OCI-LY1 (cell line): ENCODE measurements around the gene SCPEP1.
"Not testable (repeated sequence)": the region's sequence is repeated elsewhere in the genome, so short reads cannot be mapped to it uniquely, and the experiment has no call there.

Source experiments
- H2AFZ ChIP-seq: fragments of 200-600 bp; sonication (generic), shearing (Covaris generic); 2 replicates; pipeline ENCODE4 v1.6.0; 2014; ENCODE audit warnings: antibody characterized with exemption, mild to moderate bottlenecking, low read length
- H3F3A ChIP-seq: fragments of 200-600 bp; sonication (generic), shearing (Covaris generic); 2 replicates; pipeline ENCODE4 v1.6.0; 2014; ENCODE audit warnings: mild to moderate bottlenecking, antibody characterized with exemption, low read length, moderate library complexity; ENCODE audit not compliant: insufficient read depth
- H3K27ac ChIP-seq: fragments of 200-600 bp; sonication (generic); 2 replicates; pipeline ENCODE4 v1.5.1; 2014; ENCODE audit warnings: low read length, mixed run types, mild to moderate bottlenecking, low read depth; ENCODE audit not compliant: poor library complexity, severe bottlenecking
- H3K27me3 ChIP-seq: fragments of 200-600 bp; sonication (generic); 2 replicates; pipeline ENCODE4 v1.6.0; 2014; ENCODE audit warnings: antibody characterized with exemption, mild to moderate bottlenecking, low read length, moderate library complexity; ENCODE audit not compliant: insufficient read depth
- H3K36me3 ChIP-seq: fragments of 200-600 bp; sonication (generic); 2 replicates; pipeline ENCODE4 v1.6.1; 2014; ENCODE audit warnings: mild to moderate bottlenecking, antibody characterized with exemption, low read length, moderate library complexity, mixed read lengths; ENCODE audit not compliant: insufficient read depth
- H3K4me1 ChIP-seq: fragments of 200-600 bp; sonication (generic); 2 replicates; pipeline ENCODE4 v1.5.1; 2014; ENCODE audit warnings: mild to moderate bottlenecking, low read length, moderate library complexity; ENCODE audit not compliant: insufficient read depth, severe bottlenecking
- H3K4me2 ChIP-seq: fragments of 200-600 bp; sonication (generic), shearing (Covaris generic); 2 replicates; pipeline ENCODE4 v1.6.1; 2014; ENCODE audit warnings: low read length
- H3K4me3 ChIP-seq: fragments of 200-600 bp; sonication (generic); 2 replicates; pipeline ENCODE4 v1.5.1; 2014; ENCODE audit warnings: low read length, low read depth, mild to moderate bottlenecking, mixed read lengths; ENCODE audit not compliant: poor library complexity, severe bottlenecking
- H3K79me2 ChIP-seq: fragments of 200-600 bp; shearing (Covaris generic); 2 replicates; pipeline ENCODE4 v1.6.1; 2016; ENCODE audit warnings: mixed run types, low read length, mixed read lengths; ENCODE audit not compliant: insufficient read depth
- H3K9ac ChIP-seq: fragments of 200-600 bp; sonication (generic), shearing (Covaris generic); 2 replicates; pipeline ENCODE4 v1.6.1; 2014; ENCODE audit warnings: mild to moderate bottlenecking, low read length, mixed read lengths
- H3K9me2 ChIP-seq: fragments of 200-600 bp; sonication (generic), shearing (Covaris generic); 2 replicates; pipeline ENCODE4 v1.6.1; 2014; ENCODE audit warnings: low read depth, mild to moderate bottlenecking, low read length, mixed read lengths
- H3K9me3 ChIP-seq: fragments of 200-600 bp; shearing (Covaris generic); 2 replicates; pipeline ENCODE4 v1.6.1; 2014; ENCODE audit warnings: low read length, mixed read lengths
- H4K20me1 ChIP-seq: fragments of 200-600 bp; sonication (generic), shearing (Covaris generic); 2 replicates; pipeline ENCODE4 v1.6.0; 2016; ENCODE audit warnings: mild to moderate bottlenecking, low read length; ENCODE audit not compliant: insufficient read depth
- EZH2 ChIP-seq: fragments of 200-600 bp; sonication (generic), shearing (Covaris generic); IDR thresholded peaks from 2 replicates; pipeline ENCODE4 v1.8.0; 2017; ENCODE audit warnings: borderline replicate concordance, mixed run types, mild to moderate bottlenecking, antibody characterized with exemption, low read length, moderate library complexity, mixed read lengths
- TF ChIP-seq, protein P1 (sequence below): fragments of 200-600 bp; sonication (generic), shearing (Covaris generic); IDR thresholded peaks from 2 replicates; pipeline ENCODE4 v1.5.1; 2017; ENCODE audit warnings: mild to moderate bottlenecking, antibody characterized with exemption, low read length, moderate library complexity, mixed read lengths

The SCPEP1 gene

DNA sequence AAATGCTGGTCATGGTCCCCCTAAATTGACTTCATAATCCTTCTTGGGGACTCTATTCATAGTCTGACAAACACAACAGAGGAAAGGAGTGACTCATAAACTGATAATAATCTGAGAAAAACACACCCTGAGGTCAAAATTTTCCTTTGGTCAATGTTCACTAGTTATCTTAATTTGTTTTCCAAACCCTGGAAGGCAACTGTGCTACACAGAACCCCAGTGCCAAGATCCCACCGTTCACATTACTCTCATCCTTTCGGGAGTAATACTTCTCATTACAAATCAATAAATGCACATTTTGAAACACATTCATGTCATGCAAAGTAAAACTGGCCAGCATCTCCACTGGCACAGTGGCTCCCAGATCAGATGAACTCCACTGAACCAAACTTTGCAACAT lies 40.2 kb upstream of the SCPEP1 start:
- H2AFZ ChIP-seq: no peak overlapping the region
- TF ChIP-seq, protein P1, sequence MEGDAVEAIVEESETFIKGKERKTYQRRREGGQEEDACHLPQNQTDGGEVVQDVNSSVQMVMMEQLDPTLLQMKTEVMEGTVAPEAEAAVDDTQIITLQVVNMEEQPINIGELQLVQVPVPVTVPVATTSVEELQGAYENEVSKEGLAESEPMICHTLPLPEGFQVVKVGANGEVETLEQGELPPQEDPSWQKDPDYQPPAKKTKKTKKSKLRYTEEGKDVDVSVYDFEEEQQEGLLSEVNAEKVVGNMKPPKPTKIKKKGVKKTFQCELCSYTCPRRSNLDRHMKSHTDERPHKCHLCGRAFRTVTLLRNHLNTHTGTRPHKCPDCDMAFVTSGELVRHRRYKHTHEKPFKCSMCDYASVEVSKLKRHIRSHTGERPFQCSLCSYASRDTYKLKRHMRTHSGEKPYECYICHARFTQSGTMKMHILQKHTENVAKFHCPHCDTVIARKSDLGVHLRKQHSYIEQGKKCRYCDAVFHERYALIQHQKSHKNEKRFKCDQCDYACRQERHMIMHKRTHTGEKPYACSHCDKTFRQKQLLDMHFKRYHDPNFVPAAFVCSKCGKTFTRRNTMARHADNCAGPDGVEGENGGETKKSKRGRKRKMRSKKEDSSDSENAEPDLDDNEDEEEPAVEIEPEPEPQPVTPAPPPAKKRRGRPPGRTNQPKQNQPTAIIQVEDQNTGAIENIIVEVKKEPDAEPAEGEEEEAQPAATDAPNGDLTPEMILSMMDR: no peak
- no peak for TF ChIP-seq EZH2
- no peaks in the 10 kb centered on the region for H3K79me2 ChIP-seq
- no peak overlapping the region for H3K27ac ChIP-seq
- no peaks in the 10 kb centered on the region for H4K20me1 ChIP-seq
- no peaks in the 10 kb centered on the region for H3K9me3 ChIP-seq
- H3K9me2 ChIP-seq: no peaks in the 10 kb centered on the region
- H3K4me3 ChIP-seq: no peak overlapping the region
- no peaks in the 10 kb centered on the region for H3K4me1 ChIP-seq
- no peak overlapping the region for H3K4me2 ChIP-seq
- no peaks in the 10 kb centered on the region for H3K27me3 ChIP-seq
- H3F3A ChIP-seq: no peaks in the 10 kb centered on the region
- peaks cover 77% of the 10 kb centered on the region for H3K36me3 ChIP-seq
- no peak overlapping the region for H3K9ac ChIP-seq

DNA sequence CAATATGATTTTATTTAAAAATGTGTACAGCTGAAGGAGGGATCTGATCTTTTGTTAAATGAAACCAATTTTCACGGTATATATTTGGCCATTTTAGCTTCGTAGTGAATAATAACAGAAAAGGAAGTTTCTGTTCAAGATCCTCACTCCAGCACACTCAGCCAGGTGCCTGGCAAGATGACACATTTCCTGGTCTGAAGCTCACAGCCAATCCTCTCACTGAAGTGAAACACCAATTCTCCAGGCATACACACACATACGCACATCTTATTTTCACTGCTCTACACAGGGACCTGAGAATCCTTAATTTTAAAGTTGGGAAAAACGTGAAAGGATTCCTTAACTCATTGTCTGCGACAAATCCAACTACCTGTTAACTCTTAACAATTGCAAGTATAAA lies 39.7 kb upstream of the SCPEP1 start:
- not testable (repeated sequence) for H3K4me2 ChIP-seq, H4K20me1 ChIP-seq, H3K4me1 ChIP-seq, H3F3A ChIP-seq, H3K79me2 ChIP-seq, H3K27me3 ChIP-seq, H3K9ac ChIP-seq, H3K4me3 ChIP-seq, H3K9me2 ChIP-seq, H3K27ac ChIP-seq, H3K9me3 ChIP-seq, H2AFZ ChIP-seq
- peaks cover 77% of the 10 kb centered on the region for H3K36me3 ChIP-seq

DNA sequence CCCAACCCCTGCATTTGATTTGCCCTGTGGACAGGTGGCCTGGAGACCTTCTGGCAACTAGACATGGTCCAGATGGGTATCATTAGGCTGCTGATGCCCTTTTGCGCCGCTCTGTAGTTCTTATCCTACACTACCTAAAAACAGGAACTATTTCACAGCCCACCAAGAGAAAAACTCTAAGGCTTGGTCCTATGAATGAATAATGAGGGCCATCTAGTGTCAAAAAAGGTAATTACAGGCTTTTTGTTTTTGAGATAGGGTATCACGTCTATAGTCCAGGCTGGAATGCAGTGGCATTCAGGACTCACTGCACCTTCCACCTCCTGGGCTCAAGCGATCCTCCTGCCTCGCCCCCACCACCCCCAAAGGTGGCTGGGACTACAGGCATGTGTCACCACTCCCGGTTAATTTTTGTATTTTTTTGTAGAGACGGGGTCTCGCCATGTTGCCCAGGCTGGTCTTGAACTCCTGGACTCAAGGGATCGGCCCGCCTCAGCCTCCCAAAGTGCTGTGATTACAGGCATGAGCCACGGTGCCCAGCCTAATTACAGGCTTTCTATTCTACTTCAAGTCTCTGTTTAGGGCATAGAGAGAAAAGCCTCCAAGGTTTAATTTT lies 38.0 kb upstream of the SCPEP1 start:
- no peaks in the 10 kb centered on the region for H3K9me2 ChIP-seq
- H3F3A ChIP-seq: no peaks in the 10 kb centered on the region
- TF ChIP-seq EZH2: no peak
- TF ChIP-seq, protein P1: peak; percentile 82
- no peak overlapping the region for H3K27ac ChIP-seq
- no peak overlapping the region for H3K4me3 ChIP-seq
- H3K27me3 ChIP-seq: no peaks in the 10 kb centered on the region
- H2AFZ ChIP-seq: no peak overlapping the region
- peaks cover 82% of the 10 kb centered on the region for H3K36me3 ChIP-seq
- H3K4me1 ChIP-seq: no peaks in the 10 kb centered on the region
- H3K4me2 ChIP-seq: no peak overlapping the region
- H3K9me3 ChIP-seq: no peaks in the 10 kb centered on the region
- H4K20me1 ChIP-seq: no peaks in the 10 kb centered on the region
- H3K9ac ChIP-seq: no peak overlapping the region
- H3K79me2 ChIP-seq: no peaks in the 10 kb centered on the region

GRCh38 chr17:56943505-56944125 lies 34.3 kb upstream of the SCPEP1 start:
- Histone ChIP-seq H4K20me1 (no peaks in the 10 kb centered on the region), H3K27me3 (no peaks in the 10 kb centered on the region), H3K4me3 (no peak overlapping the region), H3K36me3 (peaks cover 69% of the 10 kb centered on the region), H3K9me2 (no peaks in the 10 kb centered on the region), H3K4me1 (no peaks in the 10 kb centered on the region), H3K4me2 (no peak overlapping the region), H3K27ac (no peak overlapping the region), H3K79me2 (no peaks in the 10 kb centered on the region), H3F3A (no peaks in the 10 kb centered on the region), H3K9me3 (no peaks in the 10 kb centered on the region), H2AFZ (no peak overlapping the region), H3K9ac (no peak overlapping the region)
- no peak for TF ChIP-seq EZH2
- TF ChIP-seq, protein P1: no peak
